ENCODE measurements around the gene DCANP1.

The DCANP1 gene

GRCh38 chr5:135465391-135466122 lies 18.4 kb upstream of the DCANP1 start:
- DNase-seq (ENCODE audit: low spot score), result no peak
- TF ChIP-seq CTCF (IDR thresholded peaks at IDR 0.05; ENCODE audit: extremely low read depth, insufficient read depth, missing control alignments), result peak; percentile 14
- in situ Hi-C loops (cut with MboI; ENCODE audit: low pct_unique_long_range_greater_than_20kb, low sequenced_read_pairs, unreplicated experiment), result loop anchor here (10.0 kb wide), 1 partner anchor 369 kb away; the partner anchor contains the start of gene SLC25A48

- in situ Hi-C loops (cut with MboI; ENCODE audit: low pct_unique_long_range_greater_than_20kb, low sequenced_read_pairs, unreplicated experiment), result loop anchor here (10.0 kb wide), 1 partner anchor 372 kb away; the partner anchor contains the start of gene SLC25A48
- peak; percentile 53 for TF ChIP-seq CTCF (IDR thresholded peaks at IDR 0.05; ENCODE audit: extremely low read depth, insufficient read depth, missing control alignments)
- DNase-seq (ENCODE audit: low spot score), result peak; percentile 79
Measured at GRCh38 chr5:135462304-135462703, 15.2 kb upstream of the DCANP1 start.

- no peak for DNase-seq (ENCODE audit: low spot score)
- in situ Hi-C loops (cut with MboI; ENCODE audit: low pct_unique_long_range_greater_than_20kb, low sequenced_read_pairs, unreplicated experiment), result loop anchor here (10.0 kb wide), 1 partner anchor 373 kb away; the partner anchor contains the start of gene SLC25A48
Measured at GRCh38 chr5:135461481-135462151, 14.5 kb upstream of the DCANP1 start.

GRCh38 chr5:135460246-135461033 lies 13.3 kb upstream of the DCANP1 start:
- TF ChIP-seq CTCF (IDR thresholded peaks at IDR 0.05; ENCODE audit: extremely low read depth, insufficient read depth, missing control alignments), result no peak
- DNase-seq (ENCODE audit: low spot score), result no peak
- in situ Hi-C loops (cut with MboI; ENCODE audit: low pct_unique_long_range_greater_than_20kb, low sequenced_read_pairs, unreplicated experiment), result loop anchor here (10.0 kb wide), 1 partner anchor 374 kb away; the partner anchor contains the start of gene SLC25A48

More at GRCh38 chr5:135461481-135462151, 14.5 kb upstream of the DCANP1 start:
- no peak for TF ChIP-seq CTCF (IDR thresholded peaks at IDR 0.05; ENCODE audit: extremely low read depth, insufficient read depth, missing control alignments)

GRCh38 chr5:135458921-135459331 lies 11.8 kb upstream of the DCANP1 start:
- no peak for DNase-seq (ENCODE audit: low spot score)
- in situ Hi-C loops (cut with MboI; ENCODE audit: low pct_unique_long_range_greater_than_20kb, low sequenced_read_pairs, unreplicated experiment), result loop anchor here (5.0 kb wide), 1 partner anchor 98 kb away; no protein-coding TSS in a partner anchor

More at GRCh38 chr5:135458921-135459331, 11.8 kb upstream of the DCANP1 start:
- no peak for TF ChIP-seq CTCF (IDR thresholded peaks at IDR 0.05; ENCODE audit: extremely low read depth, insufficient read depth, missing control alignments)
